ENCODE measurements around the gene B3GALT4. TPM values are rescaled to one million over a fixed set of nuclear protein-coding genes. Genes with fewer than 3 reads are reported as not detected.

B3GALT4 gene
- total RNA-seq, 2 experiments from 2014 or later = 2.8 to 3.5 TPM

GRCh38 chr6:33292996-33293682 lies 16.2 kb downstream of the B3GALT4 start:
- ATAC-seq (no peak), DNase-seq (no peak)
- peaks cover 30% of the 10 kb centered on the region for H3K36me3 Mint-ChIP-seq (ENCODE audit: low read depth)
- H3K27ac Mint-ChIP-seq = no peak overlapping the region
- peaks cover 30% of the 10 kb centered on the region for H3K4me1 Mint-ChIP-seq
- ChIA-PET CTCF (interaction anchor here (0.5 to 0.9 kb wide), 2 partner anchors 52 to 183 kb away, joined by 3 read pairs; no protein-coding TSS in a partner anchor), POLR2A (no interaction called here)
- no peaks in the 10 kb centered on the region for H3K9me3 Mint-ChIP-seq (ENCODE audit: low read depth)
- no peaks in the 10 kb centered on the region for H3K27me3 Mint-ChIP-seq
- H3K4me3 Mint-ChIP-seq = no peak overlapping the region
- intact Hi-C loops (cut with DNase I, micrococcal nuclease) = no loop called here

GRCh38 chr6:33294086-33294823 lies 17.3 kb downstream of the B3GALT4 start:
- POLR2A ChIA-PET = no interaction called here
- H3K27ac Mint-ChIP-seq = peak overlapping the region; percentile 1

GRCh38 chr6:33295621-33296369 lies 18.9 kb downstream of the B3GALT4 start:
- H3K9me3 Mint-ChIP-seq (ENCODE audit: low read depth) = no peaks in the 10 kb centered on the region
- no peaks in the 10 kb centered on the region for H3K27me3 Mint-ChIP-seq
- no peak overlapping the region for H3K27ac Mint-ChIP-seq
- intact Hi-C loops (cut with DNase I, micrococcal nuclease) = loop anchor here in 1 of 2 experiments (5.0 kb wide), 1 partner anchor 323 kb away; no protein-coding TSS in a partner anchor
- peaks cover 24% of the 10 kb centered on the region for H3K36me3 Mint-ChIP-seq (ENCODE audit: low read depth)
- ATAC-seq (no peak), DNase-seq (no peak)
- POLR2A ChIA-PET = no interaction called here
- CTCF ChIA-PET = interaction anchor here (0.6 kb wide), 1 partner anchor 141 kb away, joined by 3 read pairs; no protein-coding TSS in a partner anchor
- peaks cover 27% of the 10 kb centered on the region for H3K4me1 Mint-ChIP-seq
- no peak overlapping the region for H3K4me3 Mint-ChIP-seq

More at GRCh38 chr6:33294086-33294823, 17.3 kb downstream of the B3GALT4 start:
- Mint-ChIP-seq H3K4me3 (no peak overlapping the region), H3K27me3 (no peaks in the 10 kb centered on the region), H3K4me1 (peaks cover 28% of the 10 kb centered on the region), H3K36me3 (ENCODE audit: low read depth) (peaks cover 27% of the 10 kb centered on the region), H3K9me3 (ENCODE audit: low read depth) (no peaks in the 10 kb centered on the region)
- no peak for ATAC-seq
- DNase-seq = no peak
- intact Hi-C loops (cut with DNase I, micrococcal nuclease) = no loop called here
- CTCF ChIA-PET = no interaction called here

GRCh38 chr6:33296797-33297405 lies 20.0 kb downstream of the B3GALT4 start:
- Mint-ChIP-seq H3K27me3 (no peaks in the 10 kb centered on the region), H3K4me3 (peak overlapping the region; percentile 80), H3K36me3 (ENCODE audit: low read depth) (peaks cover 26% of the 10 kb centered on the region), H3K27ac (no peak overlapping the region), H3K9me3 (ENCODE audit: low read depth) (no peaks in the 10 kb centered on the region), H3K4me1 (peaks cover 25% of the 10 kb centered on the region)
- ChIA-PET CTCF (interaction anchor here (0.7 to 1.6 kb wide), 3 partner anchors 18 to 107 kb away, joined by 3 to 4 read pairs (median 3); no protein-coding TSS in a partner anchor), POLR2A (no interaction called here)
- intact Hi-C loops (cut with DNase I, micrococcal nuclease) = loop anchor here in 1 of 2 experiments (5.0 kb wide), 1 partner anchor 325 kb away; no protein-coding TSS in a partner anchor
- DNase-seq (no peak), ATAC-seq (no peak)

GRCh38 chr6:33297406-33297955 lies 20.6 kb downstream of the B3GALT4 start:
- Mint-ChIP-seq H3K4me3 (peak overlapping the region; percentile 80), H3K4me1 (peaks cover 25% of the 10 kb centered on the region), H3K9me3 (ENCODE audit: low read depth) (no peaks in the 10 kb centered on the region), H3K27ac (peak overlapping the region; percentile 51), H3K36me3 (ENCODE audit: low read depth) (peaks cover 28% of the 10 kb centered on the region), H3K27me3 (no peaks in the 10 kb centered on the region)
- POLR2A ChIA-PET = interaction anchor here (0.6 to 1.0 kb wide), 3 partner anchors 20 to 1724 kb away, joined by 3 to 6 read pairs (median 3); partner anchors contain the start of gene B3GALT4
- DNase-seq = peak; percentile 37
- intact Hi-C loops (cut with DNase I, micrococcal nuclease) = loop anchor here in 1 of 2 experiments (5.0 kb wide), 1 partner anchor 325 kb away; no protein-coding TSS in a partner anchor
- CTCF ChIA-PET = interaction anchor here (0.7 to 1.6 kb wide), 3 partner anchors 19 to 107 kb away, joined by 3 to 4 read pairs (median 3); no protein-coding TSS in a partner anchor
- ATAC-seq = no peak

GRCh38 chr6:33297956-33298772 lies 21.2 kb downstream of the B3GALT4 start:
- H3K4me1 Mint-ChIP-seq = peaks cover 25% of the 10 kb centered on the region
- POLR2A ChIA-PET = interaction anchor here (0.6 to 1.6 kb wide), 5 partner anchors 9 to 1724 kb away, joined by 3 to 14 read pairs (median 4); partner anchors contain the start of genes B3GALT4, PFDN6, RPS18 and VPS52
- peak overlapping the region; percentile 80 for H3K4me3 Mint-ChIP-seq
- H3K27ac Mint-ChIP-seq = peak overlapping the region; percentile 93
- H3K36me3 Mint-ChIP-seq (ENCODE audit: low read depth) = peaks cover 25% of the 10 kb centered on the region
- H3K27me3 Mint-ChIP-seq = no peaks in the 10 kb centered on the region
- ATAC-seq (peak; percentile 39), DNase-seq (peak; percentile 78)
- CTCF ChIA-PET = interaction anchor here (1.2 to 1.6 kb wide), 7 partner anchors 7 to 131 kb away, joined by 3 to 17 read pairs (median 6); partner anchors contain the start of genes PFDN6, WDR46 and ZBTB22
- intact Hi-C loops (cut with DNase I, micrococcal nuclease) = loop anchor here in 1 of 2 experiments (5.0 kb wide), 1 partner anchor 326 kb away; no protein-coding TSS in a partner anchor
- H3K9me3 Mint-ChIP-seq (ENCODE audit: low read depth) = no peaks in the 10 kb centered on the region

GRCh38 chr6:33298773-33299236 lies 21.9 kb downstream of the B3GALT4 start, which contains the start of gene RGL2:
Gene RGL2, minus strand, starts transcription at chr6:33298942. Its CDS starts 332 bp downstream, at chr6:33298610.
- DNase-seq (peak; percentile 76), ATAC-seq (peak; percentile 25)
- ChIA-PET POLR2A (interaction anchor here (1.0 to 1.6 kb wide), 6 partner anchors 10 to 327 kb away, joined by 3 to 15 read pairs (median 6); partner anchors contain the start of genes B3GALT4, PFDN6, RPS18 and VPS52), CTCF (interaction anchor here (0.6 to 1.6 kb wide), 14 partner anchors 8 to 130 kb away, joined by 3 to 17 read pairs (median 4); partner anchors contain the start of genes PFDN6, TAPBP, WDR46 and ZBTB22)
- Mint-ChIP-seq H3K27ac (peak within 1 kb of the TSS; percentile 98), H3K9me3 (ENCODE audit: low read depth) (no peaks in the 10 kb centered on the region), H3K4me3 (peak within 1 kb of the TSS; percentile 80), H3K27me3 (no peaks in the 10 kb centered on the region), H3K36me3 (ENCODE audit: low read depth) (peaks cover 27% of the 10 kb centered on the region), H3K4me1 (peaks cover 27% of the 10 kb centered on the region)
- intact Hi-C loops (cut with DNase I, micrococcal nuclease) = loop anchor here (1.0 to 5.0 kb wide), 12 partner anchors 10 to 327 kb away; partner anchors contain the start of genes B3GALT4 (in 2 of the 2), PFDN6 (in 2 of the 2), WDR46 (in 2 of the 2) and CUTA (in 1 of the 2)

- ChIA-PET CTCF (interaction anchor here (0.6 to 1.6 kb wide), 20 partner anchors 9 to 323 kb away, joined by 3 to 17 read pairs (median 3); partner anchors contain the start of genes B3GALT4, PFDN6, RPS18 and TAPBP), POLR2A (interaction anchor here (1.0 to 1.6 kb wide), 8 partner anchors 9 to 327 kb away, joined by 3 to 15 read pairs (median 4); partner anchors contain the start of genes B3GALT4, PFDN6, RPS18 and VPS52)
- H3K36me3 Mint-ChIP-seq (ENCODE audit: low read depth) = peaks cover 30% of the 10 kb centered on the region
- H3K4me3 Mint-ChIP-seq = peak overlapping the region; percentile 80
- H3K4me1 Mint-ChIP-seq = peaks cover 28% of the 10 kb centered on the region
- H3K27me3 Mint-ChIP-seq = no peaks in the 10 kb centered on the region
- intact Hi-C loops (cut with DNase I, micrococcal nuclease) = loop anchor here (1.0 to 5.0 kb wide), 12 partner anchors 10 to 327 kb away; partner anchors contain the start of genes B3GALT4 (in 2 of the 2), PFDN6 (in 2 of the 2), WDR46 (in 2 of the 2) and CUTA (in 1 of the 2)
- peak overlapping the region; percentile 98 for H3K27ac Mint-ChIP-seq
- no peaks in the 10 kb centered on the region for H3K9me3 Mint-ChIP-seq (ENCODE audit: low read depth)
- DNase-seq (peak; percentile 97), ATAC-seq (peak; percentile 87)
Measured at GRCh38 chr6:33299237-33299944, 22.5 kb downstream of the B3GALT4 start.
